ENCODE measurements around the gene PHPT1. TPM values are rescaled to one million over a fixed set of nuclear protein-coding genes. Genes with fewer than 3 reads are reported as not detected.

Gene PHPT1
- total RNA-seq, 1 experiment from 2014 or later: 161 TPM

DNA sequence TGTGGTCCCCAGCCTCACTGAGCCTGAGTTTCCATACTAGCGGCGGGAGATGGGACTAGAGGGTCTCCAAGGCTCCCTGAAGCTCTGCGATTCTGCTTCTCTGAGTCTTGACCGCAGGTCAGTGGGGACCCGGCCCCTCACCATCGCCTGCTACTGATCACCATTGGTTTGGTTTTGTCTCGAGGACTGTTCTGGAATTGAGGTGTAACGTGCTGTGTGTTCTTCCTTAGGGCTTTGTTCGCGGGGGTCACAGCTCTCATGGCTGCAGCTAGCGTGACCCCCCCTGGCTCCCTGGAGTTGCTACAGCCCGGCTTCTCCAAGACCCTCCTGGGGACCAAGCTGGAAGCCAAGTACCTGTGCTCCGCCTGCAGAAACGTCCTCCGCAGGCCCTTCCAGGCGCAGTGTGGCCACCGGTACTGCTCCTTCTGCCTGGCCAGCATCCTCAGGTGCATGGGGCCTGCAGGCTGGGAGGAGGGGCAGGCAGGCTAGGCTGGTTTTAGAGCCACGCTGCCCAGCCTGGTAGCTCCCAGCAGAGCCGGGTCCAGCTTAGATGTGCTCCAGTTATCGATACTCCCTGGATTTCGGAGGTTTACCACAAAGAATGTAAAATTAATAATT, 49.4 kb downstream of the PHPT1 start:
- no peak overlapping the region for H2BK15ac ChIP-seq (ENCODE audit: low read depth, low read length)
- H3K4ac ChIP-seq (ENCODE audit: low read depth, low read length): no peak overlapping the region
- H3K9ac ChIP-seq (ENCODE audit: extremely low read depth, insufficient read length, low read length): no peak overlapping the region
- DNase-seq: no peak
- no peak overlapping the region for H4K91ac ChIP-seq (ENCODE audit: insufficient read length, low read depth, low read length)
- no peaks in the 10 kb centered on the region for H3K27me3 ChIP-seq (ENCODE audit: insufficient read depth, low read length)
- no peak overlapping the region for H3K4me2 ChIP-seq (ENCODE audit: insufficient read depth, insufficient read length, low read length)
- no peak overlapping the region for H3K18ac ChIP-seq (ENCODE audit: insufficient read length, low read depth, low read length)
- no peaks in the 10 kb centered on the region for H3K9me3 ChIP-seq (ENCODE audit: control insufficient read depth, low read depth, low read length)
- H3K4me1 Mint-ChIP-seq: peaks cover 5 to 12% of the 10 kb centered on the region in 2 experiments; a peak in 3 of 4 replicates
- no peaks in the 10 kb centered on the region for H3K9me3 Mint-ChIP-seq
- H3K27ac ChIP-seq (ENCODE audit: insufficient read length, low read depth, low read length): no peak overlapping the region
- H2BK5ac ChIP-seq (ENCODE audit: insufficient read length, low read length): no peak overlapping the region
- H4K20me1 ChIP-seq (ENCODE audit: control insufficient read depth, insufficient read depth, insufficient read length): no peaks in the 10 kb centered on the region
- H4K8ac ChIP-seq (replicated peaks; ENCODE audit: insufficient read length, low read depth, low read length): no peak overlapping the region
- H3K27ac Mint-ChIP-seq: peak overlapping the region; percentile 31 to 79 (median 49); a peak in 5 of 7 replicates
- no peak overlapping the region for H2AFZ ChIP-seq (ENCODE audit: low read length)
- H2BK20ac ChIP-seq (ENCODE audit: low read depth, low read length, poor library complexity, severe bottlenecking): no peak overlapping the region
- H3K27me3 Mint-ChIP-seq (ENCODE audit: low read depth): no peaks in the 10 kb centered on the region; the same call in 1 of the 2 replicates
- no peak overlapping the region for H3K23ac ChIP-seq (ENCODE audit: insufficient read length, low read depth, low read length)
- no peak overlapping the region for H3T11ph ChIP-seq (ENCODE audit: low read length)
- H3K79me1 ChIP-seq (ENCODE audit: insufficient read depth, low read depth, low read length, poor library complexity, severe bottlenecking): peaks cover 6% of the 10 kb centered on the region
- H3K4me1 ChIP-seq (ENCODE audit: insufficient read depth, low read length): no peaks in the 10 kb centered on the region
- no peak overlapping the region for H3K4me3 Mint-ChIP-seq
- no peaks in the 10 kb centered on the region for H3K23me2 ChIP-seq (ENCODE audit: insufficient read length, low read depth, low read length, poor library complexity, severe bottlenecking)
- no peak overlapping the region for H3K56ac ChIP-seq (ENCODE audit: insufficient read length, low read depth, low read length)
- WGBS (ENCODE audit: extremely low coverage, insufficient read length, low lambda C conversion rate): no CpG with 5 or more reads among the region's 21 CpGs
- H3K79me2 ChIP-seq (ENCODE audit: insufficient read depth, low read length): no peaks in the 10 kb centered on the region; the same call in 1 of the 2 replicates
- H2AK5ac ChIP-seq (ENCODE audit: insufficient read length, low read length): no peak overlapping the region
- H2BK12ac ChIP-seq (ENCODE audit: insufficient read length, low read depth, low read length): no peak overlapping the region
- no peak overlapping the region for H4K5ac ChIP-seq (ENCODE audit: insufficient read length, low read depth, low read length)
- no peak overlapping the region for H2BK120ac ChIP-seq (ENCODE audit: low read depth, low read length, poor library complexity, severe bottlenecking)
- TF ChIP-seq, protein P1, sequence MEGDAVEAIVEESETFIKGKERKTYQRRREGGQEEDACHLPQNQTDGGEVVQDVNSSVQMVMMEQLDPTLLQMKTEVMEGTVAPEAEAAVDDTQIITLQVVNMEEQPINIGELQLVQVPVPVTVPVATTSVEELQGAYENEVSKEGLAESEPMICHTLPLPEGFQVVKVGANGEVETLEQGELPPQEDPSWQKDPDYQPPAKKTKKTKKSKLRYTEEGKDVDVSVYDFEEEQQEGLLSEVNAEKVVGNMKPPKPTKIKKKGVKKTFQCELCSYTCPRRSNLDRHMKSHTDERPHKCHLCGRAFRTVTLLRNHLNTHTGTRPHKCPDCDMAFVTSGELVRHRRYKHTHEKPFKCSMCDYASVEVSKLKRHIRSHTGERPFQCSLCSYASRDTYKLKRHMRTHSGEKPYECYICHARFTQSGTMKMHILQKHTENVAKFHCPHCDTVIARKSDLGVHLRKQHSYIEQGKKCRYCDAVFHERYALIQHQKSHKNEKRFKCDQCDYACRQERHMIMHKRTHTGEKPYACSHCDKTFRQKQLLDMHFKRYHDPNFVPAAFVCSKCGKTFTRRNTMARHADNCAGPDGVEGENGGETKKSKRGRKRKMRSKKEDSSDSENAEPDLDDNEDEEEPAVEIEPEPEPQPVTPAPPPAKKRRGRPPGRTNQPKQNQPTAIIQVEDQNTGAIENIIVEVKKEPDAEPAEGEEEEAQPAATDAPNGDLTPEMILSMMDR (conservative IDR thresholded peaks at IDR 0.05): no peak
- peaks cover 37 to 62% (median 54%) of the 10 kb centered on the region in 3 experiments for H3K36me3 Mint-ChIP-seq (ENCODE audit: insufficient read depth in 1 of 3, low read depth in 3 of 3)
- H3K14ac ChIP-seq (ENCODE audit: insufficient read depth, low read length): no peak overlapping the region
